Stomach (tissue), 9 donors: ENCODE data around the gene CRISP2. TPM values are rescaled to one million over a fixed set of nuclear protein-coding genes. Genes with fewer than 3 reads are reported as not detected.
"Not testable (repeated sequence)": the region's sequence is repeated elsewhere in the genome, so short reads cannot be mapped to it uniquely, and the experiment has no call there.

Experiments used
- DNase-seq, 2 donors: peaks; one replicate each; pipeline versions ENCODE4 v3.0.0 to v3.0.0-alpha.2; 2013 to 2019
- H3K27ac ChIP-seq, 5 donors: fragments of 200-600 bp in 4 of 5; sonication (generic) in 4 of 5; one replicate each; pipeline ENCODE4 v1.5.1; 2013 to 2019; ENCODE audit warnings: mild to moderate bottlenecking in 1 of 5, moderate library complexity in 1 of 5
- H3K27me3 ChIP-seq, 3 donors: fragments of 200-600 bp; sonication (generic); one replicate each; pipeline ENCODE4 v1.5.1; 2017 to 2019; ENCODE audit warnings: mixed run types in 1 of 3
- H3K36me3 ChIP-seq, 4 donors: fragments of 200-600 bp; sonication (generic); 1 replicate in 3 of 4; 2 replicates in 1 of 4; pipeline ENCODE4 v1.5.1; 2016 to 2019
- H3K4me1 ChIP-seq, 4 donors: fragments of 200-600 bp; sonication (generic); one replicate each; pipeline ENCODE4 v1.5.1; 2016 to 2019
- H3K4me3 ChIP-seq, 4 donors: fragments of 200-600 bp; sonication (generic) in 3 of 4; one replicate each; pipeline ENCODE4 v1.5.1; 2016 to 2019; ENCODE audit warnings: mild to moderate bottlenecking in 1 of 4
- H3K9me3 ChIP-seq, 4 donors: fragments of 200-600 bp; sonication (generic); one replicate each; pipeline ENCODE4 v1.5.1; 2016 to 2019
- CTCF ChIP-seq, 7 experiments: fragments of 450-650 bp in 4 of 7; fragments of 200-600 bp in 3 of 7; sonication (generic) in 3 of 7; IDR thresholded peaks; one replicate each; pipeline ENCODE4 v1.5.1; 2016 to 2019; ENCODE audit warnings: antibody characterized with exemption in 7 of 7, control low read depth in 2 of 7, mild to moderate bottlenecking in 1 of 7
- EP300 ChIP-seq: sonication (generic); formaldehyde crosslinking; IDR thresholded peaks from one replicate; pipeline ENCODE4 v1.6.1; 2017; ENCODE audit warnings: antibody characterized with exemption
- POLR2A ChIP-seq, 4 donors: fragments of 450-650 bp; IDR thresholded peaks; one replicate each; pipeline ENCODE4 v1.6.1; 2016; ENCODE audit warnings: antibody characterized with exemption in 4 of 4, control low read depth in 2 of 4, mild to moderate bottlenecking in 1 of 4, moderate library complexity in 1 of 4
- POLR2AphosphoS5 ChIP-seq, 3 donors: sonication (generic); formaldehyde crosslinking; IDR thresholded peaks; one replicate each; pipeline ENCODE4 v1.6.1; 2016; ENCODE audit warnings: antibody characterized with exemption in 3 of 3
- WGBS, 5 donors: extraction: QIAGEN DNeasy Blood & Tissue Kit in 3 of 5; methylation state at CpG; one replicate each; pipeline versions ENCODE4 v1.1.5 to v1.1.7; 2013 to 2018; 5-methylcytosine and 5-hydroxymethylcytosine counted together
- intact Hi-C: fragments of 100-400 bp; cut with DNase I; formaldehyde crosslinking; loops from one replicate; pipeline ENCODE4 v1.15.1; 2023; ENCODE audit warnings: low total_unique reads
- polyA plus RNA-seq, 3 donors: library from polyadenylated mRNA; stranded (reverse); fragments of 200-250 nt; gene quantifications; one replicate each; pipeline ENCODE4 v1.2.3, GENCODE V29; 2013
- total RNA-seq, 5 donors: library from RNA; depleted of rRNA; stranded (reverse); fragments of >200 nt; gene quantifications; one replicate each; pipeline versions ENCODE4 v1.1.0 to v1.2.3, GENCODE V29; 2014 to 2016
- donor health status: healthy with polysubstance abuse.
- donor health status: Bipolar disorder and iron deficiency.
- donor health status: healthy.

Gene CRISP2
- total and polyA plus RNA-seq, 8 donors: 0.37 to 0.38 TPM; not detected in 6

- no peak for DNase-seq
- 43 to 56% (median 49%) methylated on average over 5 of the region's 5 CpGs for WGBS, 5 donors
- H3K27ac ChIP-seq: no peak overlapping the region
- no peak for TF ChIP-seq EP300
- no peak for TF ChIP-seq POLR2A (IDR thresholded peaks at IDR 0.05)
- TF ChIP-seq CTCF (IDR thresholded peaks at IDR 0.05): no peak
- no peak for TF ChIP-seq POLR2AphosphoS5 (IDR thresholded peaks at IDR 0.05)
- intact Hi-C loops: no loop called here
- peaks cover 0 to 10% (median 7%) of the 10 kb centered on the region in 4 donors for H3K4me1 ChIP-seq
- no peak overlapping the region for H3K4me3 ChIP-seq
- H3K9me3 ChIP-seq: peaks cover 0 to 8% (median 2%) of the 10 kb centered on the region in 4 donors
- H3K36me3 ChIP-seq: no peaks in the 10 kb centered on the region
- H3K27me3 ChIP-seq: no peaks in the 10 kb centered on the region
These were observed 46.2 kb downstream of the CRISP2 start for GRCh38 chr6:49666930-49667757.

- no peaks in the 10 kb centered on the region for H3K36me3 ChIP-seq
- no peaks in the 10 kb centered on the region for H3K27me3 ChIP-seq
- 64 to 81% (median 64%) methylated on average over 1 of the region's 1 CpG for WGBS, 5 donors
- H3K27ac ChIP-seq: no peak overlapping the region
- intact Hi-C loops: no loop called here
- H3K4me1 ChIP-seq: peaks cover 0 to 10% (median 7%) of the 10 kb centered on the region in 4 donors
- H3K4me3 ChIP-seq: no peak overlapping the region
- no peak for TF ChIP-seq POLR2A (IDR thresholded peaks at IDR 0.05)
- TF ChIP-seq POLR2AphosphoS5 (IDR thresholded peaks at IDR 0.05): no peak
- TF ChIP-seq CTCF (IDR thresholded peaks at IDR 0.05): no peak
- TF ChIP-seq EP300: no peak
- DNase-seq: no peak
- H3K9me3 ChIP-seq: peaks cover 0 to under 1% (median 0%) of the 10 kb centered on the region in 4 donors
These were observed 46.9 kb downstream of the CRISP2 start for GRCh38 chr6:49666480-49666879.

- intact Hi-C loops: no loop called here
- TF ChIP-seq EP300: no peak
- no peak for TF ChIP-seq POLR2AphosphoS5 (IDR thresholded peaks at IDR 0.05)
- no peak for TF ChIP-seq CTCF (IDR thresholded peaks at IDR 0.05)
- no peak for TF ChIP-seq POLR2A (IDR thresholded peaks at IDR 0.05)
- H3K4me3 ChIP-seq: no peak overlapping the region
- H3K27me3 ChIP-seq: no peaks in the 10 kb centered on the region
- peaks cover 0 to 10% (median 7%) of the 10 kb centered on the region in 4 donors for H3K4me1 ChIP-seq
- H3K27ac ChIP-seq: no peak overlapping the region
- 58 to 66% (median 59%) methylated on average over 3 of the region's 3 CpGs for WGBS, 5 donors
- H3K36me3 ChIP-seq: no peaks in the 10 kb centered on the region
- no peaks in the 10 kb centered on the region for H3K9me3 ChIP-seq
- DNase-seq: no peak
These were observed 48.5 kb downstream of the CRISP2 start for GRCh38 chr6:49664817-49665216.

GRCh38 chr6:49664054-49664453 lies 49.3 kb downstream of the CRISP2 start:
- H3K9me3 ChIP-seq, DNase-seq, H3K27me3 ChIP-seq, H3K36me3 ChIP-seq, intact Hi-C loops, H3K4me3 ChIP-seq, H3K27ac ChIP-seq: not testable (repeated sequence)
- 86 to 100% (median 92%) methylated on average over 1 of the region's 1 CpG for WGBS, 5 donors
- peaks cover 0 to 10% (median 7%) of the 10 kb centered on the region in 4 donors for H3K4me1 ChIP-seq

GRCh38 chr6:49662892-49663261 lies 50.5 kb downstream of the CRISP2 start:
- Histone ChIP-seq H3K4me1 (peaks cover 0 to 8% (median 4%) of the 10 kb centered on the region in 4 donors), H3K9me3 (no peaks in the 10 kb centered on the region), H3K27me3 (no peaks in the 10 kb centered on the region), H3K36me3 (no peaks in the 10 kb centered on the region), H3K4me3 (no peak overlapping the region), H3K27ac (no peak overlapping the region)
- DNase-seq: no peak
- 16 to 27% (median 19%) methylated on average over 1 of the region's 1 CpG for WGBS, 5 donors
- TF ChIP-seq POLR2A (IDR thresholded peaks at IDR 0.05) (no peak), EP300 (no peak), POLR2AphosphoS5 (IDR thresholded peaks at IDR 0.05) (no peak), CTCF (IDR thresholded peaks at IDR 0.05) (no peak)
- intact Hi-C loops: no loop called here
